ENCODE measurements around the gene MAD2L2. TPM values are rescaled to one million over a fixed set of nuclear protein-coding genes. Genes with fewer than 3 reads are reported as not detected.

MAD2L2 gene
- total RNA-seq, 6 donors from 2014 or later: 20.3 to 38.8 (median 28.0) TPM

GRCh38 chr1:11648039-11648438 is 32.9 kb downstream of the MAD2L2 start:
- no peak overlapping the region for H3K4me3 ChIP-seq
- H3K9me3 ChIP-seq: no peaks in the 10 kb centered on the region
- H3K27me3 ChIP-seq: peaks cover 0 to 10% (median 2%) of the 10 kb centered on the region in 4 donors
- DNase-seq (no peak), ATAC-seq (ENCODE audit: low FRiP score in 2 of 2) (no peak)
- H3K27ac ChIP-seq: no peak overlapping the region
- peaks cover 23 to 30% (median 25%) of the 10 kb centered on the region in 4 donors for H3K4me1 ChIP-seq
- no peaks in the 10 kb centered on the region for H3K36me3 ChIP-seq
- no peak for TF ChIP-seq POLR2A (IDR thresholded peaks at IDR 0.05)
- no peak for TF ChIP-seq EP300 (IDR thresholded peaks at IDR 0.05)
- TF ChIP-seq POLR2AphosphoS5 (IDR thresholded peaks at IDR 0.05): no peak
- no peak for TF ChIP-seq CTCF (IDR thresholded peaks at IDR 0.05)
- WGBS, 2 donors: 74 to 94% methylated on average over 4 to 5 of the region's 6 CpGs

- TF ChIP-seq POLR2A (IDR thresholded peaks at IDR 0.05) (no peak), POLR2AphosphoS5 (IDR thresholded peaks at IDR 0.05) (no peak), CTCF (IDR thresholded peaks at IDR 0.05) (no peak), EP300 (IDR thresholded peaks at IDR 0.05) (no peak)
- DNase-seq (no peak), ATAC-seq (ENCODE audit: low FRiP score in 2 of 2) (no peak)
- Histone ChIP-seq H3K9me3 (no peaks in the 10 kb centered on the region), H3K27me3 (peaks cover 0 to 10% (median 2%) of the 10 kb centered on the region in 4 donors), H3K27ac (no peak overlapping the region), H3K4me1 (peaks cover 23 to 30% (median 25%) of the 10 kb centered on the region in 4 donors), H3K36me3 (no peaks in the 10 kb centered on the region), H3K4me3 (no peak overlapping the region)
- WGBS, 2 donors: 86 to 96% methylated on average over 6 to 7 of the region's 7 CpGs
Observed at GRCh38 chr1:11647333-11647732, 33.6 kb downstream of the MAD2L2 start.

- WGBS, 2 donors: 82 to 84% methylated on average over 9 of the region's 9 CpGs
- DNase-seq: no peak
- Histone ChIP-seq H3K27me3 (peaks cover 0 to 10% (median 2%) of the 10 kb centered on the region in 4 donors), H3K9me3 (no peaks in the 10 kb centered on the region), H3K27ac (no peak overlapping the region), H3K36me3 (no peaks in the 10 kb centered on the region), H3K4me1 (peaks cover 23 to 30% (median 25%) of the 10 kb centered on the region in 4 donors), H3K4me3 (no peak overlapping the region)
- TF ChIP-seq POLR2A (IDR thresholded peaks at IDR 0.05) (no peak), POLR2AphosphoS5 (IDR thresholded peaks at IDR 0.05) (no peak), EP300 (IDR thresholded peaks at IDR 0.05) (no peak), CTCF (IDR thresholded peaks at IDR 0.05) (no peak)
- ATAC-seq (ENCODE audit: low FRiP score in 2 of 2): no peak
Observed at GRCh38 chr1:11646317-11646716, 34.6 kb downstream of the MAD2L2 start.

DNA sequence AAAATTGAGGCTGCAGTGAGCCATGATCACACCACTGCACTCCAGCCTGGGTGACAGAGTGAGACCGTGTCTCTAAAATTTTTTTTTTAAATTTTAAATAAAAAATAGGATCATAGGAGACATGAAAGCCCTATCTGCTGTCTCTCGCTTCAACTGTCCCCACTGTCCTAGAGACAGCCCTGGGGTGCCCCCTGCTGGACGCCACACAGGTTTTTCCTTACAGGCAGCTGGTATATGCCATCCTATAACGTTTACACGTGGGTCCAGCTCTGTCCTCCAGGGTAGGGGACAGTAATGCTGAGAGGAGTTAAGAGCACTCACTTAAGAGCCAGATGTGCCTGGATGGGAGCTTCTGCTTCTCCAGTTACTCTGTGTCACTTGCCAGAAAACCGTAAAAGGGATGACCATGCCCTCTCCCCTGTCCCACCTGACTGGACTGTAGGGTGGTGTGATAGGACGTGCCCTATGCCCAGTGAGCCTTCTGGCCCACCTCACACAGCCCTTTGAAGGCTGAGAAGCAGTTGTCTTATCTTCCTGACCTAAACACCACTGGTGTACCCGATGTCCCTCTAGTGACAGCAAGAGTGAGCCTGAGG is 35.2 kb downstream of the MAD2L2 start:
- no peaks in the 10 kb centered on the region for H3K9me3 ChIP-seq
- H3K27me3 ChIP-seq: peaks cover 0 to 10% (median 2%) of the 10 kb centered on the region in 4 donors
- DNase-seq (peak in 1 of 2 donors; percentile 69), ATAC-seq (ENCODE audit: low FRiP score in 2 of 2) (peak; percentile 52 to 54)
- TF ChIP-seq POLR2AphosphoS5 (IDR thresholded peaks at IDR 0.05) (no peak), CTCF (IDR thresholded peaks at IDR 0.05) (peak; percentile 14 to 76 (median 57))
- H3K4me3 ChIP-seq: no peak overlapping the region
- H3K27ac ChIP-seq: no peak overlapping the region
- peaks cover 22 to 27% (median 24%) of the 10 kb centered on the region in 4 donors for H3K4me1 ChIP-seq
- no peaks in the 10 kb centered on the region for H3K36me3 ChIP-seq
- WGBS, 2 donors: 27% methylated on average over 7 to 8 of the region's 8 CpGs

DNA sequence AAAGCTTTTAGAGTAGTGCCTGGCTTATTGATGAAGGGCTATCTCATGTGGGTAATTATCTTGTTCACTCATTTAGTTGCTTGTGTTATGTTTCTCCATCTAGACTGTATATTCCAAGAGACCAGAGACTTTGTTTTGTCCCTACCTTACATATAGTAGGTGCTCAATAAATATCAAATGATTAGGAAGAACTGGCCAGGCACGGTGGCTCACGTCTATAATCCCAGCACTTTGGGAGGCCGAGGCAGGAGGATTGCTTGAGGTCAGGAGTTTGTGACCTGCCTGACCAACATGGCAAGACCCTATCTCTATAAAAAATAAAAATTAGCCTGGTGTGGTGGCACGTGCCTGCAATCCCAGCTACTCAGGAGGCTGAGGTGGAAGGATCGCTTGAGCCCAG is 35.7 kb downstream of the MAD2L2 start:
- ATAC-seq (ENCODE audit: low FRiP score in 2 of 2) (no peak), DNase-seq (no peak)
- Histone ChIP-seq H3K9me3 (no peaks in the 10 kb centered on the region), H3K27me3 (peaks cover 0 to 8% (median 2%) of the 10 kb centered on the region in 4 donors), H3K36me3 (no peaks in the 10 kb centered on the region), H3K4me3 (no peak overlapping the region), H3K4me1 (peaks cover 17 to 22% (median 19%) of the 10 kb centered on the region in 4 donors), H3K27ac (no peak overlapping the region)
- TF ChIP-seq CTCF (IDR thresholded peaks at IDR 0.05) (no peak), POLR2A (IDR thresholded peaks at IDR 0.05) (no peak), EP300 (IDR thresholded peaks at IDR 0.05) (no peak), POLR2AphosphoS5 (IDR thresholded peaks at IDR 0.05) (no peak)
- WGBS, 2 donors: 88 to 93% methylated on average over 5 of the region's 5 CpGs

All from upper lobe of left lung (tissue), 6 donors.